ENCODE data around the gene ZCCHC14.

Gene ZCCHC14

DNA sequence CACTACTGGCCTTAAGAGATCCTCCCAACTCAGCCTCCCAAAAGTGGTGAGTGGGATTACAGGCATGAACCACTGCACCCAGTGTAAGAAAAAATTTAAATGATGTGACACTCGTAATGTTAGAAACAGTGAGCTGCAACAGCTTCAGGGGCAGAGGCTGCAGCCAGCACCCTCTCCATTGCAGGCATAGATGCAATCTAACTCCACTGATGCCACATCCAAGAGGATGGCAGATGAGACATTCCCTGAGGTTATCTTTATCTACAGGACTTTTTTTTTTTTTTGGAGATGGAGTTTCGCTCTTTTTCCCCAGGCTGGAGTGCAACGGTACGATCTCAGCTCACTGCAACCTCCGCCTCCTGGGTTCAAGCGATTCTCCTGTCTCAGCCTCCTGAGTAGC lies 19.9 kb downstream of the ZCCHC14 start:
- no peak for DNase-seq

DNA sequence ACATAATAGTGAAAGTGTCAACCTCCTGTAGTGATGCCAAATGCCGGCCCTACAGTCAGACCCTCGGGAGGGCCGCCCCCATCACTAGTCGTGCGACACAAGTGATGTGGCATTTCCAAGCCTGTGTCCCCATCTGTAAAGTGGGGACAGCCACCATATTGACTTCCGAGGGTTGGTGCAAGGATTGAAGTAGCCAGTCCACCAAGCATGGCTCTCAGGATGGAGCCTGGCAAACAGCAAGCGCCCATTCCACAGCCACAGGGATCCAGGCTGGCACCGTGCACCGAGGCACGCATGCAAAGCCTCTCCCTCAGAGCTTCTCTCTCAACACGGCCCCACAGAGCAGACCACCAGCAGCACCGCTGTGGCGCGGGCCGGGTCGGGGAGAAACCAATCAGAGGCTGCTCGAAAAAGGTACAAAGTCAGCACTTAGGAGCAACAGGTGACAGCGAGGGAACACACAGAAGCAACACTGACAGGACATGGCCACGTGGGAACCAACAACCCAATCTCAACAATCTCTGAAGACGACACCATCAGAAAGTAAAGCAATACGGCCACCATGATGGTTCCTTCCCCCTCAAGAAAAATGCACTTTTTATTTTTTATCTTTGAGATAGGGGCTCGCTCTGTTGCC lies 20.6 kb downstream of the ZCCHC14 start:
- DNase-seq = no peak

DNA sequence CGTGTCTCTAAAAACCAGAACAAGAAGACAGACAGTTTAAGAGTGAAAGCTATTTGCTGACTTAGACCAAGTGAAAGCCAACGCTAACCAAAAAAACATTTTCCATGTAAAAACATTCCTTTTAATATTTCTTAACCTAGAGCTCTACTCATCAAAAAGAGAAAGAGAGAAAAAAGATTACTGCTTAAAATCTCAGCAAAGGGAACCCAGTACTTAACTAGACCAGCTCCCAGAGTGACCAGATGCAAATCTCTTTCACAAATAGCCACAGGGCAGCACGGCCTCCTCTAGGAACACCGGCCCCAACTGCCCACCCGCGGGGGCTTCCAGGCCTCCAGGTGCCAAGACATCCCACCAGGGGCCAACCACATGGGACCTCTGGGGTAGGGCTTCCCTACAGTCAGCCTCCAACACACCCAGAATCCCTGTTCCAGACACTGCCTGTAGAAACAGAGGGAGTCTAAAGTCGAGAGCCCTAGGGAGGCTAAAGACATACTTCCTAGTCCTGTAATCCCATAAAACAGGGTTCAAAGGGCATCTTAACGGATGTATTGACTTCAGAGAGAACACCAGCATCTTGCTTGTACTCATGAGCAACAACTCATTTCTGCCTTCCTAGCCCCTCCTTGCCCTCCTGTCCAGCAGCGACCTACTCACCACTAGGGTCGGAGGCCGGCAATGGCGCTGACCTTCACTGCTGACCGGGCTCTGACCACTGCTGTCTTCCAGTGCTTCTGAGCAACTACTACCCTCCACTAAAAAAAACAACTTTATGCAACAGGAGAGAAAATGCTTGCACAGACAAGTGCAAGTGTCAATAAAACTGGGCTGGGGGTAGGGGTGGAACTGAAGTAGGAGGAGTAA lies 21.3 kb downstream of the ZCCHC14 start:
- no peak for DNase-seq

DNA sequence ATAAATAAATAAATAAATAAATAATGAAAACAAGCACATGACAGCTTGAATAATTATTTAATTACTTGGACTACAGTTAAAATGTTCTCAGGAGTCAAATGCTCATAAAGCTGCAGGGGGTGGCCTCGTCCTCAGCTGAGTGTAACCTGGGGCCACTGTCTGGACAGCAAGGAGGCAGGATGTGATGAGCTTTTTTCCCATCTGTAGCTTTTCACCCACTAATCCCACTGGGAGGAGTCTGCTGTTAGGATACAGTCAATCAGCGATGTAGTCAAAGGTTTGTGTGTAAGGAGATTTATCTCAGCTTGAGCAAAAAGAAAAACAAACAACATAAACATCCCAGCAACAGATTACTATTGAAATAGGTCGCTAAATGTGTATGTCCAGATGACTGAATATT lies 22.5 kb downstream of the ZCCHC14 start:
- DNase-seq = no peak

DNA sequence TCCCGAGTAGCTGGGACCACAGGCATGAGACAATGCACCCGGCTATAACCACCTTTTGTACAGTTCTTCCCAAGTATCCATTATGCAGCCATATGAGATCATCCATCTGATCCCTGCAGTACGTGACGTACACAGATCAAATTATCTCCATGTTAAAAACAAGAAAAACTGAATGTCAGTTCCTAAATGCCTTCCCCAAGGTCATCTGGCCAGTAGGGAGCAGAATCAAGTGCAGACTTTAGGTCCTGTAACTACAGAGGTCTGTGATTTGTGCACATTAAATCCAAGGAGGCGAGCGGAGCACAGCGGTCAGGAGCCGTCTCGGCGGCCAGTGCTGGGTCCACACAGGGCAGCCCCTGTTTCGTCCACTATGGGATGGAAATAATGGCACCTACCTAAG lies 23.7 kb downstream of the ZCCHC14 start:
- no peak for DNase-seq

DNA sequence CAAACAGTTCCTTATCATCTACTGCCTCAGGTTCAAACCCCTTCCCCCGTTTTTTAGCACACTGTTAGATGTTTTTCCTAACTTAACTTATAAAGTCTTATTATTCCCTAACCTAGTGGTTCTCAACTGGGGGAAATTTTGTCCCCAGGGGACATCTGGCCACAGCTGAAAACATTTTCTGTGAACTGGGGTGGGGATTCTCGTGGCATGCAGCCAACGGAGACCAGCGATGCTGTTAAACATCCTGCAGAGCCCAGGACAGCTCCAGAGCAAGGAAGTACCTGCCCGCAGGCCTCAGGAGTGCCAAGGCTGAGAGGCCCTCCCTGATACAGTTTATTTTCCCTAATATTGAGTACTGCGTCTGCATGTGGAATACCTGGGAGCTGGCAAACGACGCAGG lies 24.3 kb downstream of the ZCCHC14 start:
- no peak for DNase-seq

DNA sequence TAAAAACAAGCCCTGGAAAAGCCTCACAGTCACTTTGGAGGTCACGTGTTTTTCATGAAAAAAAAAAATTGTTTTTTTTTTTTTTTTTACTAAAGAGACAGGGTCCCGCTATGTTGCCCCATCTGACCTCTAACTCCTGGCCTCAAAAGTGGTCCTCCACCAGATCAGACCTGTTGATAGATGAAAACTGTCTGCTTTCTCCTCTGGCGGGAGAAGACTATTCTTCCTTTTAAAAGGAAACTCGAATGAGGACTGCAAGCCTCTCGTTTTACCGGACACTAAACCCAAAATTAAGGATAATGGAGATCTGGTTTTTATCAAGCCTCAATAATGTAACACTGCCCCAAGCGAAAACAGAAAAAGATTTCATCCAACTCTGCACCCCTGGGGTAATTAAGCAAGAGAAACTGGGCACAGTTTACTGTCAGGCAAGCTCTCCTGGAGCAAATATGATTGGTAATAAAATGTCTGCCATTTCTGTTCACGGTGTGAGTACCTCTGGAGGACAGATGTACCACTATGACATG lies 25.8 kb downstream of the ZCCHC14 start:
- DNase-seq = no peak

DNA sequence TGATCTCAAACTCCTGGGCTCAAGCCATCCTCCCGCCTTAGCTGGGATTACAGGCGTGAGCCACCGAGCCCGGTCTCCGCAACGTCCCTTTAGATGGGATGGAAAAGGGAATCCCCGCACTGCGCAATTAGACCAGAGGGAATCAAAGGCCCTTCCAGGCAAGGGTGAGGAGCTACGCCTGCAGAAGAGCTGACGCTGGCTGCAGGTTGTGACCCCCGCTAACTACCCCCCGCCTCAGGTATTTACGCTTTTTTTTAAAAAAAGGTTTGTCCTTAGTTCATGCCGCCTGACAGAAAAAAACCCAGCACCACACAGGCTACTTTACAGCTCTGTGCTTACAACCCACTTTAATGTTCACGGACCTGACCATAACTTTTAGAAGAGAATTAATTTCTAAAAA lies 26.9 kb downstream of the ZCCHC14 start:
- no peak for DNase-seq

DNA sequence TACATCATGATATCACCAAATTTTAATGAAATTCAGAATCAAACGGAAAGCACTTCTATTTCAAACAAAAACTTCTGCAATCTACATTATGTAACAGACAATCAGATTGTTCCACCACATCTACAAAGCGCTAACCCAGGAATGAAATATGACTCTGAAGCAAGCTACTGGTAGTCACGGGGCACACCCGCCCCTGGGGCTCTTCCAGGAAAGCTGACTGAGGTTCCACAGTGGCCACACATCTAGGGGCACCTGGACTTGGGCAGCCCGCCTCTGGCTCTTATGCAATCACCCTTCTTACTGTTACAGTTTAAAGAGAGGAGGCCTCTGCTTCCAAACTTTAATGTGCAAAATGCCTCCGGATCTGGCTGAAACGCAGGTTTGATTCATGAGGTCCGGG lies 27.5 kb downstream of the ZCCHC14 start:
- DNase-seq = peak; percentile 15

DNA sequence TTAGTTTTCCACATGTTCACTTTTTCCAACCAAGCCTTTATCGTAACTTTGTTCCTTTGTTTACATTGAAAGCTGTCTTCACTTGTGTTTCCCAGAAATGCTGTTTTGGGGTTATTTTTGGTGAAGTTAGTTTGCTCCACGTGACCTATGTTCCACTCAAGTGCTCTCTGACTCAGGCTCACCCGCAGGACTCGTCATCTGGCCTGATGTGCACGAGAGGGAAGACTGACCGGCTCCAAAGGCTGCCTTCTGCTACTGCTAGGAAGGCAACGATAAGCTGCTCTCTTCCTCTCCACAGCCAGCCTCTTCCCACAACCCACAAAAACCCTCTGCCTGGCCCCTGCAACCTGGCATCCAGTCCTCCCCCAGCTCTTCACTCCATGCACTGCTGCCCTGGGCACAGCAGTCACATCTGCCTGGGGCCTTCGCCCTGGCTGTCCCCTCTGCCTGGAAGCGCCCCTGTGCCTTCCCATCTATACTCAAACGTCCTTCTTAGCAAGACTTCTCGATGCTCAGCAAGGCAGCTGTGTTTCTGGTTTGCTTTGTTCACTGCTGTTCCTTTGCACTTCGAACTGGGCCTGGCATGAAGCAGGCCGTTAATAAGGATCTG lies 28.0 kb downstream of the ZCCHC14 start:
- DNase-seq = no peak

DNA sequence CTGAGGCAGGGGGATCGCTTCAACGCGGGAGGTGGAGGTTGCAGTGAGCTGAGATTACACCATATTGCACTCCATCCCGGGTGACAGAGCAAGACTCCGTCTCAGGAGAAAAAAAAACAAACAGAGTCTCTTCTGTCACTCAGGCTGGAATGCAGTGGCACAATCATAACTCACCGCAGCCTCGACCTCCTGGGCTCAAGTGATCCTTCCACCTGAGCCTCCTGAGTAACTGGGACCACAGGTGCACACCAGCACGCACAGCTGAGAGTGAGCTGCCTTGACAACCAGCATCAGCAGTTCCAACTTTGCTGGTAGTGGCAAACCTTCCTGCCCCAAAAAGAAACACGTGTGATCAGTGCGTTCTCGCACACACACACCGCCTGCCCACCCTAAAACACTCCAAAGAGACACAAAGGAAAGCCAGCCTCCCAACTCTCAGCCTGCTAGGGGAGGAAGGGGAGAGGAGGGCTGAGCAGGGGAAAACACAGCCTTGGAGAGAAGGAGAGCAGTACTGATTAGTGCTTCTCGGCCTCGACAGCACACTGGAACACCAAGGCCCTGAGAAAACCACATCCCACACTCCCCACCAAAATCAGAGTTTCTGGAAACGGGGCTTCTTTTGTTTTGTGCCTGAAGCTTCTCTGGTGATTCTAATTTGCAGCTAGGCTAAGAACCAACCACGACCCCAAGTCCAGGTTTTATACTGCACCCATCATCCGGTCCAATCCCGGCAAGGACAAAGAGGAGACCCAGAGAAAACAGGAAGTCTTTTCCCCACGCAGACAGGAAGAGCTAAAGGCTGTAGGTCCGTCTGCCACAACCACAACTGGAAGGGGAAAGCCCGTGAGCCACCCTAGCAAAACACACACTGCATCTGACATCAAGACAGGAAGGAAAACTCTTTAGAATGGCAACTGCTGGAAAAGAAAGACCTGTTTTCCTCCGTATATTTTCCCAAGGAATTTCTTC lies 28.8 kb downstream of the ZCCHC14 start:
- DNase-seq = no peak

DNA sequence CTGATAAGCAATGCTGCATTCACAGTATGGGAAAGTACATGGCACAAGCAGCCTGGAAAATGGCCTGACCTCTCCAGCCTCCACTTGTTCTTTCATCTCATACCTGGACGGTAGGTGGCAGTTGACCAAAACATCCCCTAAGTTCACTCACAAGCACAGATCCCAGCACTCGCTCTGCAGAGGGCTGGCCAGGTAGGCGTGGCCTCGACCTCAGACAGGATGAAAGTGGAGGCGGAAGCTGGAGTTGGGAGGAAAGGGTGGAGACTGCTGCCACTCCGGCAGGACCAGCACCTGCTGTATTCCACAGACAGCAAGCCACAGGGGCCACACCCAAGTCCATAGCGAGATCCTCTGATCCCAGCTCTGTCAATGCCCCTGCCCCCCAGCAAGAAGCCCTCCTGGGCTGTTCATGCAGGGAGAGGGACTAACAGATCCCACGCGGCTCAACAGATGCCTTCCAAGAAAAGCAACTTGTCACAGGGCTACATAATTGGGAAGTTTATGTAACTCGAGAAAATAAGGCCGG lies 31.3 kb downstream of the ZCCHC14 start:
- DNase-seq = peak; percentile 23

DNA sequence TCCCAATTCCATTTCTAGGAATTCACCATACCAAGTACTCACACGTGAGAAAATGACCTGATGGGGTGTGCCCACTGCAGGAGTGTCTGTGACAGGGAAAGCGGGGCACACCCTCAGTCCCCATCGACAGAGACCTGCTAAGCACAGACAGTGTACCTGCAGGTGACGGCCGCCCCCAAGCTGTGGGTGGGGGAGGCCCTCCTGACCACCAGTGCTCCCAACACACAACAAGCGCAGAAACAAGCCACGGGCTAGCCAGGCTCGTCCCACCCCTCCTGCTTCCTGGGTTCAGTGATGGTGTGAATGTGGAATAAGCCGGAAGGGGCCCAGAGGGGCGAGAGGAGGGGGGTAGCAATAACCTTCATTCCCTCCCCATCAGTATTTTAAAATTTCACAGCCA lies 31.9 kb downstream of the ZCCHC14 start:
- DNase-seq = no peak

DNA sequence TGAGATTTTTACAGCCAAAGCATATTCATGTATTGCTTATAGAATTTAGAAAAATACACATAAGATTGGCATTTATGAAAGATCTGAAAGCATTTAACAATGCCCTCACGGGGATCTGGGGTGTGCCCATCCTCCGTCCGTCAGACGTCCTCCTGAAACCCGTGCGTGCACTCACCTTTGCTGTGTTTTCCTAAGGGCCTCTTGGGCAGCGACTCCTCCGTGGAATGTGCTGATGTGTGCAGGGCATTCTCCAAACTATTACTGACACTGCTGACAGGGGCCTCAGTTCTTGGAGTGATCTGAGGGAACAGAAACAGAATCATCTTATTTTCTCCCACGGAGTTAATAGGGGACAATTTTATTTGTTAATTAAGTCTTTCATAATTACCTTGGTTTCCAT lies 33.0 kb downstream of the ZCCHC14 start:
- DNase-seq = no peak

DNA sequence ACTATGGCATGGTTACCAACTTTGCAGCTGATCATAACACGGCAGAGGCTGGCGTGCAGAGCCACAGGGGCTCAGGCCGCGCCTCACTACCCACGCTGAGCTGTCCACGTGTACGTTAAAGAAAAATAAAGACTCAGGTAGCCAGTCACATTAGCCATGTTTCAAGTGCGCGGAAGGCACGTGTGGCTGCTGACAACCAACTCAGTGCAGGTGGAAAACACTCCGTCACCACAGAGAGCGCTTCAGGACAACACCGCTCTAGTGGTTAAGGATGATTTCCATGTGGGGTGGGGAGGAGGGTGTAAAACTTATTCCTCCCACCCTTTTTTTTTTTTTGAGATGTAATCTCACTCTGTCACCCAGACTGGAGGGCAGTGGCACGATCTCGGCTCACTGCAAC lies 33.8 kb downstream of the ZCCHC14 start:
- DNase-seq = no peak

DNA sequence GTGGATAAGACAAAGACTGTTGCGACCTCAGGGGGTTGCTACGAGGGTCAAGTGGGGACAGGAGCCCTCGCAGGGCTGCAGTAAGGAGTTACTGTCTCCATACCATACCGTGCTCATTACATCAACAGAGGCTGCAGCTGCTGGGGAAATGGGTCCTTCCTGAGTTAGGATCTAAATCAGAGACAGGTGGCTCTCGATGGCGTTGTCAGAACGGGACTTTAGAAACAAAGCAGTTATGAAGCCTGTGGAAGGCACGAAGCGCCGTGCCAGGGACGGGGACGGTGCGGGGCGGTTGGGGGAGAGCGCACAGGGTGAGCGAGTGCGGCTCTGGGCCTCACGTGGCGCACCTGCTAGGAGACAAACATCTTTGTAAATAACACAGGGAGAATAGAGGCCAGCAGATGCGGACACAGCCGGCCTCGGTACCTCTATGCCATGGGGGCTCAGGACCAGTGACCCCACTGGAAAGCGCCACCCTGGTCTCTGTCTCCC lies 34.4 kb downstream of the ZCCHC14 start:
- no peak for DNase-seq

DNA sequence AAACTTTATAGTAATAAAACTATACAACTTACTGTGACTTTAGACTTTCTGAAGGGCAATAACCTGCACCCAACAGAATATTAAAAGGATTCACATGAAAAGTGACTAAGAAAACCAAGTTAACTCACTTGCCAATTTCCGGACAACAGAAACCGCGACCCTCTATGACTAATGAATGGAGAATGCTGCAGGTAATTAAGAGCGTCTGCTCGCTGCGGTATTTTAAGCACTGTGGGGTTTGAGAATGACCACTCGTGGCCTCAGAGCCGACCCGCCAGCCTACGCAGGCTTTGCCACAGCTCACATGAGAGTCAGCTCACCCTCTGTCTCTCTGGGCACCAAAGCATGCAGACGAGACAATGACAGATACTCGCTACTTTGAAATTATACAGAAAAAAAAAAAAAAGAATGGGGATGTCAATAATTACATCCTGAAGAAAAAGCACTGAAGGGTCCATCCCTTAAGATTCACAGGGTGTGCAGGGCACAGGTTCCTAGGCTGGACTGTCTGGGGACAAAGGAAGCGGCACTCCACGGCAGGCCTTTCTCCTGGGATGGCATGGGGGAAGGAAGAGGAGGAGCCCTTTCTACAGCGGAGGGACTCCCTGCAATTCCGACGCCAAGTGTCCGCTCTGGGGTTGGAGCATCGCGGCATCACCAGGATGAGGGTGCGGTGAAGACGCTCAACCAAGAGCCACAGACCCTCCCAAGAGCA lies 35.0 kb downstream of the ZCCHC14 start:
- DNase-seq = peak; percentile 21

DNA sequence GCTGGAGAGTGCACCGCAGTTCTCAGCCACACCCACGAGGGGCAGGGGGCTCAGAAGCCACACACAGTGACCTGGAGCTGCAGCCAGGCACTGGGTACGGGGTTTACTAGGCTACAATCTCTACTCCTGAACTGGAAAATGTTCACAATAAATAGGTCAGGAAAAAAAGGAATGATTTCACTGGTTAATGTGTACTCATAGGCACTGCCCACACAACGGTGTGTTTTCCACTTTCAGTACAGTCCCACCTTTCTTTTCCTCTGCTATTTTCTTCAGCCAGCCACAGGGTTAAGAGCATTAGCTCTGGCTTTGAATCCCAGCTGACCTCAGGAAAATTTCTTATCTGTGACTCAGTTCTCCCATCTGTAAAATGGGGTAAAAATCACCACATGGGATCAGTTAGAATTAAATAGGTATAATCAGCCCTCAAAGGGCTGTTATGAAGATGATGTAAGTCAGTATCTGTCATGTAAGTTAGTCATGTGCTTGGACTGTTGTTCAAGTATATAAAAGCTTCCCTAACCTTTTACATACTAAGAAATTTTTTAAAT lies 35.7 kb downstream of the ZCCHC14 start:
- DNase-seq = no peak

DNA sequence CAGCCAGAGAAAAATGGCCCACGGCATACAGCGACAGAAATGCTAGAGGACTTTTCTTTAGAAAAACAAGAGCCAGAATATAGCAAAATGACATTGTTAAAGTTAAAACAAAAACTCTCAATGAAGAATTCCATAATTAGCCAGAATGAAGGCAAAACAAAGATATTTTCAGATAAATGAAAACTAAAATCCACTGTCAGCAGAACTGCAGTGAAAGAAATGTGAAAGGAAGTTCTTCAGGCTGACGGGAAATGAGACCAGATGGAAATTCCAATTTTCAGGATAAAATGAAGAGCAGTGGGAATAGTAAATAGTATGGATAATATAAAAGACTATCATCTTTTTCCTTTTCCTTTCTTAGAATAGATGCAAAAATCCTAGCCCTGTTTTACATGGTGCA lies 38.4 kb downstream of the ZCCHC14 start:
- DNase-seq = no peak

DNA sequence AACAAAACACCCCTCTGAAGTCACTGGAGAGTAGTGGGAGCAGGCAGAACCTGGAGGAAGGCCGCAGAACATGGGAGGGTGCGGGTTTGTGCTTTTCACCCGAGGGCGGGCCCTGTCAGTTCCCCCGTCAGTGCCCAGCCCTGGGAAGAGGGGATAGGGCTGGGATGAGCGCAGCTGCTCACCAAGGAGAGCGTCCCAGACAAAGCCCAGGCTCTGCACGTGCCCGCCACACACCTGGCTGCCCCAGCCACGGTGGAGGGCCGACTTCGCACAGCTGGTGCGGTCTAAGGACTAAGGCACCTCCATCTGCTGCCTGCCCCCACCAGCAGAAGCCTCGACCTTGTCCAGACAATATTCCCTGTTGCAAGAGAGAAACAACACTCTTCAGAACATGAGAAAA lies 39.5 kb downstream of the ZCCHC14 start:
- no peak for DNase-seq

DNA sequence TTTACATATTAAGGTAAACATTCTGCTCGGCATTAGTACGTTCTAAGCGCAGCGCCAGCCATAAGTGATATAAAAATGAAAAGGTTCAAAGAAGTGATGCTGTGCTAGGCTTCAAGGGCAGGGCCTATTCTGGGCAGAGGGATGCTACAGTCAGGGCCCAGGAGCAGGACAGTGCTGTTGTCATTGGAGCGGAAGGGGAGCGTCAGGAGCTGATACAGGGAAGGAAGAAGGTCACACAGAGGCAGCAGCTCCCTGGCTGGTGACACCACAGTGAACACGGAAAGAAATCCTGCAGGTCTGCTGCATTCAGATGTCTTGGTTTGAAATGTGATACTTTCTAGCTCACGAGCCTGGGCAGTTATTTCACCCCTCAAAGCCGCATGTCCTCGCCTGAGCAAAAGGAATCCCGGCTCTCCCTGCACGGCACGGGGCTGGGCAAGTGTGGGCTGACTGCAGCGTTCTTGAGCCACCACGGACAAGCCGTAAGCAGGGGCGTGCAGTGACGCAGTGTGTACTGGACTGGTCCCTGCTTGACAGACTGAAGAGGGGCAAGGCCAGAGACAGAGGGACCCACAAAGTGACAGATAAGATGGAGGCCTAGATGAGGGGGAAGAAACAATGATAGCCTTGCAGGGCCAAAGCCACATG lies 41.1 kb downstream of the ZCCHC14 start:
- DNase-seq = no peak
